Ascending aorta (tissue), 2 donors: Measurements from ENCODE around the gene TRABD2B. TPM values are rescaled to one million over a fixed set of nuclear protein-coding genes. Genes with fewer than 3 reads are reported as not detected.

Source experiments
- DNase-seq, 2 donors: peaks; one replicate each; pipeline ENCODE4 v3.0.0-alpha.2; 2019; ENCODE audit warnings: low spot score in 2 of 2
- H3K27ac ChIP-seq, 2 donors: fragments of 200-600 bp; sonication (generic); one replicate each; pipeline ENCODE4 v1.5.1; 2016 to 2017; ENCODE audit warnings: mild to moderate bottlenecking in 1 of 2
- H3K27me3 ChIP-seq: fragments of 200-600 bp; sonication (generic); one replicate; pipeline ENCODE4 v1.5.1; 2017
- H3K36me3 ChIP-seq, 2 donors: fragments of 200-600 bp; sonication (generic); one replicate each; pipeline ENCODE4 v1.5.1; 2016
- H3K4me1 ChIP-seq, 2 donors: fragments of 200-600 bp; sonication (generic); one replicate each; pipeline ENCODE4 v1.5.1; 2016 to 2017; ENCODE audit warnings: mild to moderate bottlenecking in 1 of 2
- H3K4me3 ChIP-seq, 2 donors: fragments of 200-600 bp; sonication (generic); one replicate each; pipeline ENCODE4 v1.5.1; 2016 to 2017; ENCODE audit warnings: mild to moderate bottlenecking in 1 of 2
- H3K9me3 ChIP-seq, 2 donors: fragments of 200-600 bp; sonication (generic); one replicate each; pipeline ENCODE4 v1.5.1; 2016
- CTCF ChIP-seq, 3 experiments: fragments of 200-600 bp in 2 of 3; fragments of 450-650 bp in 1 of 3; sonication (generic) in 2 of 3; IDR thresholded peaks; one replicate each; pipeline ENCODE4 v1.5.1; 2016 to 2019; ENCODE audit warnings: antibody characterized with exemption in 3 of 3, mild to moderate bottlenecking in 1 of 3, moderate library complexity in 1 of 3
- intact Hi-C: fragments of 100-400 bp; cut with DNase I; formaldehyde crosslinking; loops from one replicate; pipeline ENCODE4 v1.15.1; 2023
- total RNA-seq: library from RNA; depleted of rRNA; stranded (reverse); fragments of >200 nt; gene quantifications from one replicate; pipeline ENCODE4 v1.1.0, GENCODE V29; 2016

Gene TRABD2B
- total RNA-seq, 1 donor from 2014 or later, result 7.9 TPM

- intact Hi-C loops, result no loop called here
- H3K9me3 ChIP-seq, result no peaks in the 10 kb centered on the region
- H3K4me1 ChIP-seq, result peaks cover 0 to 9% of the 10 kb centered on the region in 2 donors
- H3K36me3 ChIP-seq, result no peaks in the 10 kb centered on the region
- H3K4me3 ChIP-seq, result no peak overlapping the region
- no peaks in the 10 kb centered on the region for H3K27me3 ChIP-seq
- no peak for TF ChIP-seq CTCF (IDR thresholded peaks at IDR 0.05)
- H3K27ac ChIP-seq, result no peak overlapping the region
- DNase-seq, result no peak
Observed at GRCh38 chr1:47937586-47938254, 59.5 kb downstream of the TRABD2B start.

- intact Hi-C loops, result no loop called here
- Histone ChIP-seq H3K27ac (no peak overlapping the region), H3K4me1 (peaks cover 0 to 9% of the 10 kb centered on the region in 2 donors)
Observed at GRCh38 chr1:47936916-47937551, 60.2 kb downstream of the TRABD2B start.

GRCh38 chr1:47935856-47936255 is 61.3 kb downstream of the TRABD2B start:
- H3K36me3 ChIP-seq, result no peaks in the 10 kb centered on the region
- H3K27me3 ChIP-seq, result no peaks in the 10 kb centered on the region
- TF ChIP-seq CTCF (IDR thresholded peaks at IDR 0.05), result no peak
- H3K9me3 ChIP-seq, result no peaks in the 10 kb centered on the region
- intact Hi-C loops, result no loop called here
- no peak for DNase-seq
- H3K4me1 ChIP-seq, result peaks cover 0 to 12% of the 10 kb centered on the region in 2 donors
- H3K4me3 ChIP-seq, result no peak overlapping the region
- no peak overlapping the region for H3K27ac ChIP-seq

More at GRCh38 chr1:47936916-47937551, 60.2 kb downstream of the TRABD2B start:
- no peak for DNase-seq
- Histone ChIP-seq H3K4me3 (no peak overlapping the region), H3K27me3 (no peaks in the 10 kb centered on the region), H3K36me3 (no peaks in the 10 kb centered on the region), H3K9me3 (no peaks in the 10 kb centered on the region)
- no peak for TF ChIP-seq CTCF (IDR thresholded peaks at IDR 0.05)

GRCh38 chr1:47935163-47935562 is 62.0 kb downstream of the TRABD2B start:
- intact Hi-C loops, result no loop called here
- H3K27me3 ChIP-seq, result no peaks in the 10 kb centered on the region
- peak overlapping the region; percentile 31 to 49 for H3K27ac ChIP-seq
- H3K4me3 ChIP-seq, result no peak overlapping the region
- H3K9me3 ChIP-seq, result no peaks in the 10 kb centered on the region
- no peak for TF ChIP-seq CTCF (IDR thresholded peaks at IDR 0.05)
- no peaks in the 10 kb centered on the region for H3K36me3 ChIP-seq
- DNase-seq, result no peak
- peaks cover 0 to 12% of the 10 kb centered on the region in 2 donors for H3K4me1 ChIP-seq

- no peaks in the 10 kb centered on the region for H3K9me3 ChIP-seq
- peaks cover 0 to 12% of the 10 kb centered on the region in 2 donors for H3K4me1 ChIP-seq
- DNase-seq, result peak in 1 of 2 donors; percentile 80
- no peaks in the 10 kb centered on the region for H3K27me3 ChIP-seq
- H3K36me3 ChIP-seq, result no peaks in the 10 kb centered on the region
- peak overlapping the region; percentile 31 to 61 for H3K27ac ChIP-seq
- intact Hi-C loops, result loop anchor here (5.0 kb wide), 1 partner anchor 197 kb away; no protein-coding TSS in a partner anchor
- no peak for TF ChIP-seq CTCF (IDR thresholded peaks at IDR 0.05)
- no peak overlapping the region for H3K4me3 ChIP-seq
Observed at GRCh38 chr1:47934243-47934805, 62.9 kb downstream of the TRABD2B start.
